LHCN-M2 (cell line): ENCODE results near the gene KDM4D. TPM values are rescaled to one million over a fixed set of nuclear protein-coding genes. Genes with fewer than 3 reads are reported as not detected.
"Not testable (repeated sequence)": the region's sequence is repeated elsewhere in the genome, so short reads cannot be mapped to it uniquely, and the experiment has no call there.

Experiments used
- DNase-seq: peaks from one replicate; pipeline ENCODE4 v3.0.0-alpha.2; 2012; ENCODE audit warnings: low read depth
- polyA plus RNA-seq: library from polyadenylated mRNA; unstranded; fragments of >200 nt; gene quantifications from one replicate; pipeline ENCODE4 v1.2.1, GENCODE V29; 2012; ENCODE audit warnings: missing spikeins
- total RNA-seq: library from RNA; depleted of rRNA; stranded (reverse); fragments of >200 nt; gene quantifications from 2 replicates; pipeline ENCODE4 v1.2.3, GENCODE V29; 2014; rRNA removed

The KDM4D gene
- total RNA-seq, result 1.9 and 2.8 TPM in 2 replicates
- polyA plus RNA-seq, result 0.47 TPM

DNA sequence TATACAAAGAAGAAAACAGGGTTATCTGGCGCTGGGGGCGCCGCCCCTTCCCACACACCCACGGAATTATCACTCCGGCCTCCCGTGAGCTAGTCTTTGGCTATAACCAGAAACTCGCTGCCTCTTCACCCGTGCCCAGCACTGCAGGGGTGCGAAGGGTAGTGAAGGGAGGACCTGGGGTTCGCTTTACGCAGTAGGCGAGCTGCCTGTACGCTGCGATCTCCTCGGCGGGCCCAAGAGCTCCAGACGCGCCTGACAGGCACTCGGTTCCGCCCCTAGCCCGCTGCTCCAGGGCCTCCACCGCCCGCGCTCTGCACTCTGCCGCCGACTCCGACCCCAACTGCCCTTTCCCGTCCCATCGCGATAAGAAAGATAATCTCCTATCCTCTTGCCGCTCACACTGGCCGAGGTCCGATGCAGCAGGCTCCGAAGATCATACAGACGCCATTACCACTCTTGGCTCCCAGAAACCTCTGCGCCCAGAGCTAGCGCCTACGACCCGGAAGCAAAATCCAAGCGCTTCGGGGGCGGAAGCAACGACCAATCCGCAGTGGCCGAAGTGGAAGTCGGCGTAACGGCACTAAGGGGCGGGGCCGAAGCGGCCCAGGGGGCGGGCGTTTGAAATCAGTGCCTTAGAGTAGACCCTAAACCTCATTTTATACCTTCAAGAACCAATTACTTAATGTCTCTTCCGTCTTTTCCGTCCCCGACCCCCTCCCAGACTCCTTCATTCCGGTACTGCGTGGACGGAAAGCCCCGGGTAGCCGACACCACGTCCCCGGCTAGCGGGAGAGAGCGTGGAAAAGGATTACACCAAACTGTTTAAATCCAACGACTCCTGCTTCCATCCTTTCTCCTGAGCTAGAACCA, at the start of gene KDM4D, which contains the start of gene CWC15:
TSS of gene KDM4D (plus strand) at position 611 of the 870 bp plus-strand sequence. CDS start 23,664 bp downstream, outside the sequence.
TSS of gene CWC15 (minus strand) at position 458 of the 870 bp plus-strand sequence. CDS start 1,371 bp downstream, outside the sequence.
- DNase-seq, result peak; percentile 90

DNA sequence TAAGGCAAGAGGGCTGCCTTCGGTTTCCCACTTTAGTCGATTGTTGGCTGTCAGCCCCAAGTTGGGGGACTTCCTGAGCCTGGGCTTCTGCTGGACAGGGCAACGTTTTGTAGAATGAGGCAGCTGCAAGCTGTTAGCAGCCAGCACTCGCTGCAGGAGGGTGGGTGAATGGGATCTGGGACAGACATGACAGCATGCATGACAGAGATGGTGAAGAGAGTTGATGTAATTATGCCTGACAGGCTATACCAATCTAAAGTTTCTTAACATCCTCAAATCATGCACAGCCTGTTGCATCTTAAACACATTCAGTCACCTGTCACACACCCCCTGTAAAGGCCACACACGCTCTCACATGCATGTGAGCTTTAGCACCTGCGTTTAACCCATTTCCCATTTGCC, 49.3 kb upstream of the KDM4D start:
- DNase-seq, result no peak

DNA sequence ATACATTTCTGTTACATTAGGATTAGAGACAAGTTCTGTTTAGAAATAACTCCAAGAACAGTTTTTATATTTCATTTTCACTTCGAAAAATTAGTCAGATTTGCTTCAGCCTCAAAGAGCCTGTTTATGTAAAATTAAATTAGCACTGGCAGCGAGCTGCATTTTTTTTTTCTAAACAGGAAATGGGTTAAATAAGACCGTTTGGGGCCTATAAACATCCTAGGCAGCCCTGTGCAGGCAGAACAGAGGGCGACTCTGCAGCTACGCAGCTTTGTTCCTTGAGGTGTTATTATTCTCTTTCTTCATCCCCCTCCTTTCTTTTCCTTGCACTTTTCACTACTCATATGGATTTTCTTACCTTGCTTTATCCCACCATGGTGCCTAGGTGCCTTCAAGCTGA, 48.9 kb upstream of the KDM4D start:
- no peak for DNase-seq

DNA sequence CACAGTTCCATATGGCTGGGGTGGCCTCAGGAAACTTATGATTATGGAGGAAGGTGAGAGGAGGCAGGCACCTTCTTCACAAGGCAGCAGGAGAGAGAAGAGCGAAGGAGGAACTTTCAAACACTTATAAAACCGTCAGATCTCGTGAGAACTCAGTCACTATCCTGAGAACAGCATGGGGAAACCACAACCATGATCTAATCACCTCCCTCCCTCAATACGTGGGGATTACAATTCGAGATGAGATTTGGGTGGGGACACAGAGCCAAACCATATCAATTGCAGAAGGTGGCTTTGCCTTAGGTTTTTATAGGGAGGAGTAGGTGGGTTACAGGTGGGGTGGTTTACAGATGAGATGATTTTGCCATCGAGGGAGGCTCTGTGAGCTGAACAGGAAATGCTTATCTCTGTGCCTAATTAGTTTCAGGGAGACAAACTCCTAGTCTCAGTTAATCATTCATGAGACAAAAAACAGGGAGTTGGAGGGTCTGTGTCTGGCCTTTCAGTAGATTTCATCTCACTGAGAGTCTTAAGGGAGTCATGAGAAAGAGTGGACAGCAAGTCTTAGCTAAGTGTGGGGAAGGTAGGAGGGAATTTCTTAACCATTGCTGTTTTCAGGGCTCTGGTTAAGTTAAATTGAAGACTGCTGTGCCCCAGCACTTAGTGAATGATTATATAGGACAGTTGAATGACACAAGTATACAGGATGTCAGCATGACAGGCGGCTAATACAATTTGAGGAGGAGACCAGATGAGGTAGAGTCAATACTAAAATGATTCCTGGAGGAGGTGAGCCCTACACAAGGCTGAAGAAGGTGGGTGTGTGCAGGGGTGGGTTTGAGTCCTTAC, 47.9 kb upstream of the KDM4D start:
- no peak for DNase-seq

DNA sequence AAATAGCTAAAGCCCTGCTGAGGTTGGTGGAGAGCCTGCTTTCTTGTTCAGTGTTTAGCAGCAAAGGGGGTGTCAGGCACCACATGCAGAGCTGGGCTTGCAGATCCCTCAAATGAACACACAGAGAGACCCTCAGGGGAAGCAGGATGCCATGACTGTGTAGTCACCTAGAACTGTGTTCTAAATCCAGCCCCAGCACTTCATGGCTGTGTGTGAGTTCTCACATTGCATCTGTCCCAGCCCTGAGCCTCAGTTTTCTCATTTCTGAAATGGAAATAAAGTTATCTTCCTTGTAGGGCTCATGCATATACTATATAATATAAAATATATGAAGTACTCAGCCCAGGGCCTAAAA, 47.3 kb upstream of the KDM4D start:
- DNase-seq, result no peak

DNA sequence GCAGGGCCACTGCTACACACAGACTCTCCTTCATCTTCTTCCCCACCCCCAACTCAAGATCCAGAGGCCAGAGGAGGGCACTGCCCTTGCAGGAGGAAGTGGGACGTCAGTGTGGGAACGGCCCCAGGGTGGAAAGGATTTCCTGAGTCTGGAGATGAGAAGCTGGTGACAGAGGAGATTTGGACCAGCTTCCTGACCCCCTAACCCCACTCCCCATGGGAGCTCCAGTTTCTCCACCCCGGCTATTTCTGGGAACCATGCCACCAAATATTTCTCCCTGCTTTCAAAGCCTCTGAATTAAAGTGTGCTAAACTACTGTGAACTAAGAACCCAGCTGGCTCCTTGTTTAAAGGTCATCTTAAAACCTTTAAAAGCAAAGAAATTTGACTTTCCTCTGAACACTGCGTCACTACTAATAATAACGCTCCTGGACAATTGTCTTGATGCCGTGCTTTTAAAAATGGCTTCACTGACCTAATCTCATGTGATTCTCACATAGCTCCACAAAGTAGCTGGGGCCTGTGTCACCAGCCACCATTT, 46.7 kb upstream of the KDM4D start:
- DNase-seq, result peak; percentile 85

DNA sequence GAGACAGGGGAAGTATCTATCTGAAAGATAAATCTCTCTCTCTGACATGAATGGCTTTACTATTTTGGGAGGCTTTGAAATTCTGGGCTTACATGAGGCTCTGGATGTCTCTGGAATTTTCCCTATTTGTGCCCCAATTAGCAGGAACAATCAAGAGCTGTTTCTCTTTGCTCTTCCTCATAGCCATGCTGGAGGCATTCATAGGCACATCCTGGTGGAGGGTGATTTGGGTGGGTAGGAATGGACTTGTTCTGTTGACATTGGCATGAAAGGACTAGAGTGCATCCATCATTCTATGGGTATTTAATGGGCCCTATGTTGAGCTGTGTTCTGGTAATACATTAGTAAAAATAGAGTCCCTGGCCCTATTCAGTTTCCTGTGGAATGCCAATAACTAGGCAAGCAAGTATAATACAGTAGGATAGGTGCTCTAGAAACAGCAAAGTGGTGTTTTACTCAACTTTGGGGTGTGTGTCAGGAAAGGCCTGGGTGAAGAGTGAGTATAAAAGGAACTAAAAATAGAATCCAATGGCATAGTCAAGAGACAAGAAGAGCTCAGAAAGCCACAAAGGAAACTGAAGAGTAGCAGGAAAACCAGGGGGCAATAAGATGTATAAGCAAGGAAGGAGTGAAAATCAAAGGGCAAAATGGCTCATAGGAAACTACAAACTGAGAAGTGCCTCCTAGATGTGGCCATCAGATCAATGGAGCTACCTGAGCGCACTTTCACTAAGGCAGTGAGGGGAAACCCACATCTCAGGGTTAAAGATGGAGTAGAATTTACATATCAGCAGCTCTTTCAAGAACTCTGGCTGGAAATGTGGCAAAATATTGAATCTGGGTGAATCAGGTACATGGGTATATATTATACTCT, 45.2 kb upstream of the KDM4D start:
- no peak for DNase-seq

DNA sequence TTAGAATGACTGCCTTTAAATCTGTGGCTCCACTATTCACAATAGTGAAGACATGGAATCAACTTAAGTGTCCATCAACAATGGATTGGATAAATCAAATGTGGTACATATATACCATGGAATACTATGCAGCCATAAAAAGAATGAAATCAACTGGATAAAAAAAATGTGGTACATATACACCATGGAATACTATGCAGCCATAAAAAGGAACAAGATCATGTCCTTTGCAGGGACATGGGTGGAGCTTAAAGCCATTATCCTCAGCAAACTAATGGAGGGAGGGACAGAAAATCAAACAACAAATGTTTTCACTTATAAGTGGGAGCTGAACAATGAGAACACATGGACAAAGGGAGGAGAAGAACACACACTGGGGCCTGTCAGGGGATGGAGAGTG, 41.4 kb upstream of the KDM4D start:
- not testable (repeated sequence) for DNase-seq

DNA sequence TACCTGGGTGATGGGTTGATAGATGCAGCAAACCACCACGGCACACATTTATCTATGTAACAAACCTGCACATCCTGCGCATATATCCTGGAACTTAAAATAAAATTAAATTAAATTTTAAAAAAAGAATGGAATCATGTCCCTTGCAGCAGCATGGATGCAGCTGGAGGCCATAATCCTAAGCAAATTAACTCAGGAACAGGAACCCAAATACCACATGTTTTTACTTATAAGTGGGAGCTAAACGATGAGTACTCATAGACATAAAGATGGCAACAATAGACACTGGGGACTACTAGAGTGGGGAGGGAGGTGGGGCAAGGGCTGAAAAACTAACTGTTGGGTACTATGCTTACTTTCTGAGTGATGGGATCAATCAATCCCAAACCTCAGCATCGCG, 41.0 kb upstream of the KDM4D start:
- DNase-seq, result no peak

DNA sequence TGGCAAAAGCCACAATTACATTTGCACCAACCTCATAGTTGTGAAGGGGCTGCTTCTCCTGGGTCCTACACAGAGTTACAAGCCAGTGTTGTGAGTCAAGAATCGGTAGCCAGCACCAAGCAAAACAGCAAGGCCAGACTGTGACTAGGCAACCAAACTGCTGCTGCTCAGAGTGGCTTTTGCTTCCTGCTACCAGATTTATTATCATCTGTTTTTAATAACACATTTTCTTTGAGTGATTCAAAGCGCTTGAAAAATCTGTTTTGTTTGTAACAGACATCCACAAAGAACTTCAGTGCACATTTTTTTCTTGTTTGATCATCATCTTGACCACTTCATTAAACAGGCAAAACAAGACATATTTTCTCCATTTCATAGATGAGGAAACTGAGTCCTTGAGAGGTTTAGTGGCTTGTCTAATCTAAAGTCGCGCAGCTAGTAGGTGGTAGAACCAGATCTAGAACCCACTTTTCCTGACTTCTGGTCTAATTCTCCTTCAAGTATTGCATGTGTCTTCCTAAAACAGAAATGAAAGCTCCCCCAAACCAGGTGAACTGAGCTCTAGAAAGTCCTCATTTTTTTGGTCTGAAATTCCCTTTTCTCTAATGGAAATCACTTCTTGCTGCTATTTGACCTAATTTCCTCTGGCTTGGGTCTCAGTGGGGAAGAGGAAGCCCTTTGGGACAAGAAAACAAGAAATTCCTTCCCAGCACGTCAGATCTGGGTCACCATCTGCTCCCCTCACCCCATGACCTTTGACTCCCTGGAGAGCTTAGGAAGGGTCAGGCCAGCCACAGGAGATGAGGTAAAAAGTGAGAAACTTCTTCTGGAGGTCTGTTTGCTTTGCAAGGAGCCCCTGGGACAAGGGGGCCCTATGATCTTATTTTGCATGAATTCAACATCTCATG, 40.0 kb upstream of the KDM4D start:
- DNase-seq, result peak; percentile 93

DNA sequence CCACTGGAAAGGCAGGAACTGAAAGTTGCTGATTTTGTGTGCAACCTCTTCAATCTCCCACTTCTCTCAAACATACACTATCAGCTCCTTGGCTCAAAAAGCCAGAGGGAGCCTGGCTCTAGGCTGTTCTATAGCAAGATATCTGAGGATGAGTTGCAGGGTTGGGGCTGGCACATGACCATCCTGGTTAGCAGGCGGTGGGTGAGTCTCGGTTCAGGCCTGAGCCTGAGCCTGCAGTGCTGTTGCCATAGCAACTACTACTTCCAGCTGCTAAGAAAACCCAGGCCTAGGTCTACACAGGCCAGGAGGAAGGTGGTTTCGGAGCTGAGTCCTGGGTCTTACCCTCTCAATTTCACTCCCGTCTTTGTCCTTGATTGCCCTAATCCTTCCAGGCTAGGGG, 39.1 kb upstream of the KDM4D start:
- DNase-seq, result peak; percentile 61

DNA sequence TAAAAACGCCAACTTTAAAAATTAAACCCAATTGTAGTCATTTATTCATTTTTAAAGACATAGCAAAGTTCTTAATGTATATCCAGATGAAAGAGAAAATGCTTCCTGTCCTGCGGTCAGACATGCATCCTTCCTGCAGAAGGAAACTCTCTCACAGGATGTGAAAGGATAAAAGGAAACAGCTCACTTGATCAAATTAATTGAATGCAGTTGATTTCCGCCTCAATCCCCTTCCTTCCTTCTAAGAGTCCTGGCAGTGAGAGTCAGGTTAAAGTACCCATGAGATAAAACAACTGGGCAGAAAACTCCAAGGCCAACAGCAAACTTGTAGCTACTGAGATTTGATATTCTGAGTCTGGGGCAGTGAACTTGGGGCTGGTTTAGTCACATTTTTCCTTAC, 38.7 kb upstream of the KDM4D start:
- DNase-seq, result no peak

DNA sequence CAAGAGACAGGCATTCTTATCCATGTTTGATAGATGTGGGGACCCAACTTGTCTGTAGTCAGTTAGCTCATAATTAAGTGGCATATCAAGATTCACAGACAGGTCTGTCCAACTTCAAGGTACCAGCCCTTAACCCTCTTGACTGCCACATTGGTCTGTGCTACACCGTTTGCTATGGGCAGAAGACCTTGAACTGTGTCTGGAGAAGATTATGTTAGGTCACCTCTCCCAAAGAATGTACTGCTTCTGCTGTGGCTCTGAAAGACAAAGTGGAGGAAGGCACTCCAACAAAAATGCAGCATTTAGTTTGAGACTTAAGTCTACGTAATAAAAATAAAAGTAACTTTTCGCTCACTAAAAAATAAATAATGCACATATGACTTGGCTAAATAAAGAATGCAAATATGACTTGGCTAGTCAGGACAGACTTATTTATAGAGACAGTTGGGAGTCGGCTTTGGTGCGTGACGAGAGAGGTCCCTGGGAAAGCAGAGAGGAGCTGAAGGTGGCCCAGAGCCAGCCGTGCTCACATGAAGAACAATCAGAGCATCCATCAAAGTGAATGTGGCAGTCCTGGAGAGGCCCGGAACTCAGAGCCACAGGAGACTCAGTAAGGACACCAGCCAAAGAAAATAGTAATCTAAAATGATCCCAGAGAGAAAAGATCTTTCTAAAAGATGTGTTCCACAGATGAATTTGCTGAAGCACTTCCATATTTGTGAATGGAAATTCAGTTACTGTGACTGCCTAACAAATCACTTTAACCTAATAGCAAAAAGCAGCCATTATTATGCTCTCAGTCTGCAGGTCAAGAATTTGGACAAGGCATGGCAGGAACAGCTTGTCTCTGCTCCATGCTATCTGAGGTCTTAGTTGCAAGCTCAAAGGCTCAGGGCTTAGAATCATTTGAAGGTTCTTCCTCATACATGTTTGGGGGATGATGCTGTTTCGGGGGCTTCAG, 35.1 kb upstream of the KDM4D start:
- DNase-seq, result peak; percentile 81

DNA sequence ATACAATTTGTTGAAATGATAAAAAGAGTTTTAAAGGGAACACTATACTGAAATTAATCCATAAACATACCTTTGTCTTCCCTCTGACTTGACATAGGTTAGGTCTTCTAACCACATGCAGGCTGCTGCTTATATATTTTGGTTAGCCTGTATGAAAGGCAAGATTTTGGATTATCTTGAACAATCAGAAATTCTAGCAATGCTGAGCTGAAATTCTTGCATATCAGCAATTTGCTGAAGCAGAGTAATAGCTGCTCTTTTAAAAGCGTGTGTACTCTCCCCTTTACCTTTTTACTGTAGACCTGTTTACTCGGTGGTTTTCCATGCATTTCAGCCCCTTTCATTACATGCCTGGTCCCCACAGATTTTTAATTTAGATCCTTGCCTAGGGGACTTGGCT, 34.2 kb upstream of the KDM4D start:
- DNase-seq, result no peak

DNA sequence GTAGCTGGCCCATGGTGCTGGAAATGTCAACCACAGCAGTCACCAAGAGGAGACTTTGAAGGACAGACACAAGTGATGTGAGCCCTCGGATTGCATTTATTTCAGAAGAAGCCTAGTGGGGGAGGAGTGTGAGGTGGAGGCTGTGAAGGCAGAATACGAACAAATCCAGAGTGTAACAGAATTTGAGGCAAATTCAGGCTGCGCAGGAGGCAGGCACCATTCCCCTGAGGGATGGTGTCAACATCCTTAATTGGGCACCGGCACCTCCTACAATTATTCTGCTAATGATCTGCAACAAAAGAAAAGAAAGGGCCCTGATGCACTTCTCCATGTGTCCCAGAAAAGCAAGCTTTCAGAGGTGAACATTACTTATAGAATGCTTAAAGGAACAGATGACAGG, 32.4 kb upstream of the KDM4D start:
- no peak for DNase-seq

DNA sequence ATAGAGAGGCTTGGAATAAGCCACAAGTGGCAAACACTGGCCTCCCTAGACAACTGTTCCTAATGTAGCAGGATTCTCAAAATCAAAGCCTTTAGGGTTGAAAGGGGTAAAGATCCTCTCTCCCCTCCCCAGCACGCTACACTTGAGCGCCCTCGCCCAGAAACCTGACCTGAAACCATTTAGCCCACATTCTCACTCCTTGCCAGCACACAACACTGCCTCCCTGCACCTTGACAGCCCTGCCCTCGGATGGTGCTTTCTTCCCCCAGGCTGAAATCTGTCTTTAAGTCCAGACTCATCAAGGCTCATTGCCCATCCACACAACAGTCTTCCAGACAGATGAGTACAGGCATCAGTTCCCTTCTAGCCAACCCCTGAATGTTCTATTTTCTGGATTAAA, 26.7 kb upstream of the KDM4D start:
- no peak for DNase-seq

DNA sequence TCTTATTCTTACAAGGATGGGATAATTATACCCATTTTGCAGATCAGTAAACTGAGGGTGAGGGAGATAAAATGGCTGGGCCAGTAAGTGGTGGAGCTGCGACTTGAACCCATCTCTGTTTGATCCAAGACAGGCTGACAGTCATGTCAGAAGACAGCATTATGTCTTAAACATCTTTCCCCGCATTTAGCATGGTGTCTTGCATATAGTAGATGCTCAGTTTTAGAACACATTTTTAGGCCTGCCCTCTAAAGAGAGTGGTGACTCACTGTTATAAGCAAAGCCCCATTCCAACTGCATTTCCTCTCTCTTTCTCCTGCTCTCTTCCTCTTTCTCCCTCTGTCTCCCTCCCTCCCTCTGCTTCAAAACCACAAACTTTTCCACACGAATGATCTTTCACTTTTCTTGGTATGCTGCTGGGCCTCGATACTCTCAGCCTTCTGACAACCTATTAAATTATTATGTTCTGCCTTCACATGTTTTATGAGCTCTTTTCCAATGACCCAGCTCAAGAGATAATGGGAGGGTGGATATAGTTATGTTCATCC, 25.4 kb upstream of the KDM4D start:
- DNase-seq, result peak; percentile 47

DNA sequence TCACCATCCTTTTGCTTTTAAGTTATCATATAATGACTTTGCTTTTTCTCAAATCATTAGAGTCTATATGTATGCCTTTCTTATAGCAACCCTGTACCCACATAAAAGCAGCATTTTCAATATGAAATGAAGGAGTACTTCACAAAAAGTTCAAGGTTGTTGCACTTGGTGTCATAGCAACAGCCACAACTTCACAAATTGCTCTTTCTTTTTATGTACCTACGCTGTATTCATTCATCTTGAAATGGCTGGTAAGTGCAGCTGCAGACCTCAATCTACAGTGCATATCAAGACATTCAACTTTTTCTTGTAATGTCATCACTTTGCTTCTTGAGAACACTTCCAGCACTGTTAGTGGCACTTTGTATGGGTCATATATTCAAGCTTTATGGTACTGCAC, 18.8 kb upstream of the KDM4D start:
- DNase-seq, result no peak

DNA sequence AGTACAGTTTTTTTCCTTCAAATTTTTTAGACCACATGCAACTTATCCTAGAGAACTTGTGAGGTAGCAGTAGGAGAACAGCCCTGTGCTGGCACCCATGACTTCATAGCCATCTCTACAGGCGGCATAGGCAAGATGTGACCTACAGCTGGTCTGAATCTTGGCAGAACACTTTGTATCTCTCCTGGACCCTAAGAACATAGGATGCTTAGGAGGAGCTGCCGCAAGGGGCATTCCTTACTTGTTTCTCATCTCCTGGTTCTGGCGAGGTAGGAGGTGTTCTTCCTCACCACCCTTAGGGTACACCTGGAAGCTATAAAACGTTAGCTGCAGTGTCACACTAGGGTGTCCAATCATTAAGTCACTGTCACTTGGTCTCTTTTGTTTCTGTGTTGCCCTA, 16.5 kb upstream of the KDM4D start:
- no peak for DNase-seq
